NCI-H510A (cell line): ENCODE data around the gene IL27RA.

Experiments
- DNase-seq: peaks from one replicate; lab custom pipeline; 2025; lab: John Stamatoyannopoulos, UW

Gene IL27RA

DNA sequence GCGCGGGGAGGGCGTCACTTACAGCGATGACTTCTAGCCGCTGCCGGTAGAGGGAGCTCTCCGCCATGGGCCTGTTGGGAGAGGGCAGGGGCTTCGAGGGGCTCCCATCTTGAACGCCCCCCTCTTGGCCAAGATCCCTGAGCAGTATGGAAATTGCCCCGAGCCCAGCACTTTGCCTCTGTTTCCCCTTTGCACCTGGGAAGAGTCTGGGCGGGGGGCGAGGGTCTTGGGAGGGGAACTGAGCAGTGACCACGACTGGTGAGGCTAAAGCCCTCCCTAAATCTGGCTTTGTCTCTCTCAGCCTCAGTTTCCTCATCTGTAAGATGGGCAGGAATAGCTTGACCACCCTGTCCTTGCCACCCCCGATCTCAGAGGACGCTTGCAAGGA, 27.5 kb downstream of the IL27RA start:
- no peak for DNase-seq

DNA sequence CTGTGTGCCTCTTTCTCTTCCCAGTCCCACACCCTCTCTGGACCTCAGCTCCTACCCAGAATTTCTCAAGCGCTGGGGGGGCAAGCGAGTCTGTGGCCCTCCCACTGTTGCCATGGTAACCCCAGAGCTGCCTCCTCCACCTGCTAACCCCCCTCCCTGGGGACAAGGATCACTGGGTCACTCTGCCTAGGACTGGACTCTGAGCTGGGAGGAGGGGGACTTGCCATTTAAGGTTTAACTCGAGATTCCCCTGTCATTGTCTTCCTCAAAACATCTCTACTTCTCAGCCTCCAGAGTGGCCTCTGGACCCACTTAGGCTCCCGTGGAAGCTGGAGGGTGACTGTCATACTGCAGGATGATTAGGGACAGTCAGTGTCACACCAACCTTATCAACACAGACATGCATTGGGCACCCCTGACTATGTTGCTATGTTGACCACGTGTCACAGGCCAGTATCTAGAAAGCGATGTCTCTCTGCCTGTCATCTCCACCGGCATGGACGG, 28.1 kb downstream of the IL27RA start:
- DNase-seq = no peak

DNA sequence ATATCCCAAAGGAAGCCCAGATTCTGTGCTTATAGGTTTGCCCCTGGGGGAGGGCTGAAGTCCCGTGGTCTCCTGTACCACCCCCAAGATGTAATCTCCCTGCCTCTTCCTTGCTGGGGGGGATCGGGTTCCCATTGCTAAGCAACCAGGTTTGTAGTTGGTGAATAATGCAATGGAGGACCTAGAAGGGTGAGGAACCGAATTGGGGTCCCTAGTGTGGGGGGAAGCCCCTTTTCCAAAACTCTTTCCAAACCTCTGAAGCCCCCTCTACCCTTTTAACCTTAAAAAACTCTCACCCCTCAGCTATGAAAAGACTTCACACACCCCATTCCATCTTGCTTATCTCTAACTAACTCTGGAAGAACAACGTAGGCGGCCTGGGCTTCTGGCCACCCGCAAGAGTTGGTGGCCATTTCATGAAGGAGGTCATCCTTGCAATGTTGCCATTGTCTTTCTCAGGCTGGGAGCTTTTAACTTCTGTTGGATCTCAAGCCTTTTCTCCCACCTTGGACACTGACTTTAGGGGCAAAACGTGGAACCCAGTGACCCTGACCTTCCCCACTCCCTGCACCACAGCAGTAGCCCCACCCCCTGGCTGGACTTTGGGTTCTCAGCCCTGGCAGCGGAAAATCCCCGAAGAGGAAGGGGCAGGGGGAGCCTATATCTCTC, 29.7 kb downstream of the IL27RA start:
- DNase-seq = no peak

DNA sequence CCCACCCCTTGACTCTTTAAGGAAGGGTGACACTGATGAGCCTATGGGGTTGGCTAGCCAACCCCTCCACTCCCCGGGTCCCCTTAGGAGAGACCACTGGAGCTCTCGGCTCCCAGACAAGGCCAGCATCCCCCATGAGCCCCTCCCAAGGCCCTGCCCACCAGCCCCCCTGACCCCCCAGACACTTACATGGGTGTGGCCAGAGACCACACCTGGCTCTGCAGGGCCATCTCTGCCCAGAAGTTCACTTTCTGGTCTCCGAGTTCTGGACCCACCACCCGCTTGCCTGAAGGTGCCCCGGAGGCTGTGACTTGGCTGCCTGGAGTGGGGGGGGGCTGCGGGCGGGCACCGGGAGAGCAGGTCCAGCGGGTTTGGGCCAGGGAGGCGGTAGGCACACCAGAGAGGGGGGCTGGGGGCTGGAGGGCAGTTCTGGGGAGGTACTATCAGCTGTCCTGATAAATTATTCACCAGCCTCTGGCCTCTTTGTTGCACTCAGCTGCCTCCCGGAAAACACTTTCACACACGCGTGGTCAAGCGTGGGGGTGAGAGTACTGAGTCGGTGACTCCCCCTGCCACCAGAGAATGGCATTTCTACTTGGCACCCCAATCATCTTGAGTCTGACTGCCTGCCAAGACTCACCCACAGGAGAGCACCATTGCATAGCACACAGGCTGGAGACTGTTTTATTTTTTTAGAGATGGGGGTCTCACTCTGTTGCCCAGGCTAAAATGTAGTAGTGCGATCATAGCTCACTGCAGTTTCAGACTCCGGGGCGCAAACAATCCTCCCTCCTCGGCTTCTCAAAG, 30.4 kb downstream of the IL27RA start, which contains the start of gene PALM3:
Gene PALM3 (minus strand): TSS at position 326 of the 807 bp plus-strand sequence. CDS start 96 bp downstream, at position 230.
- no peak for DNase-seq

DNA sequence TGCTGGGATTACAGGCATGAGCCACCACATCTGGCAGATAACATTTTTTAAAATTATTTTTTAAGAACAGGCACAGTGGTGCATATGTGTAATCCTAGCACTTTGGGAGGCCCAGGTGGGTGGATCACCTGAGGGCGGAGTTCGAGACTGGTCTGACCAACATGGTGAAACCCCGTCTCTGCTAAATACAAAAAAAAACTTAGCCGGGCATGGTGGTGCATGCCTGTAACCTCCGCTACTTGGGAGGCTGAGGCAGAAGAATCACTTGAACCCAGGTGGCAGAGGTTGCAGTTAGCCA, 30.9 kb downstream of the IL27RA start:
- DNase-seq = no peak

DNA sequence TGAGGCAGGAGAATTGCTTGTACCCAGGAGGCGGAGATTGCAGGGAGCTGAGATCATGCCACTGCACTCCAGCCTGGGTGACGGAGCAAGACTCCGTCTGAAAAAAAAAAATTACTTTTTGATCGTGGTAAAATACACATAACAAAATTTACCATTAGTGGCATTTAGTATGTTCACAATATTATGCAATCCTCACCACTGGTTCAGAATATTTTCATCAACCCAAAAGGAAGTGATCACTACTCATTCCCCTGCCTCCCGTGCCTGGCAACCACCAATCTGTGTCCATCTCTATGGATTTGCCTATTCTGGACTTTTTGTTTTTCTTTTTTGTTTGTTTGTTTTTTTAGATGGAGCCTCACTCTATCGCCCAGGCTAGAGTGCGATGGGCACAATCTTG, 31.5 kb downstream of the IL27RA start:
- DNase-seq = no peak

DNA sequence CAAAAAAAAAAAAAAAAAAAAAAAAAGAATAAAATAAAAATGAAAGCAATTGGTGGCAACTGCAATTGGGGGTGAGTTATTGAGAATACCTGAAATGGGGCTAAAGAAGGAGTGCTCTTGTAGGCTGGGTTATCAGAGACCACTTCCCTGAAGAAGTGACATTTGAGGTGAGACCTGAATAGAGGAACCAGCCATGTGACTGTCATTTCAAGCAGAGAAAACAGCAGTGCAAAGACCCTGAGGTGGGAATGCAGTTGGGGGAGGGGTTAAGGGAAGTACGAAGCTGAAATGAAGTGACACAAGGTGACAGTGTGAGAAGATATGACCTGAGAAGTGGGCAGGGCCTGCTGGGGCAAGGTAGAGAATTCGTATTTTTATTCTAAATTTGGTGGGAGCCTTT, 34.6 kb downstream of the IL27RA start:
- DNase-seq = no peak

DNA sequence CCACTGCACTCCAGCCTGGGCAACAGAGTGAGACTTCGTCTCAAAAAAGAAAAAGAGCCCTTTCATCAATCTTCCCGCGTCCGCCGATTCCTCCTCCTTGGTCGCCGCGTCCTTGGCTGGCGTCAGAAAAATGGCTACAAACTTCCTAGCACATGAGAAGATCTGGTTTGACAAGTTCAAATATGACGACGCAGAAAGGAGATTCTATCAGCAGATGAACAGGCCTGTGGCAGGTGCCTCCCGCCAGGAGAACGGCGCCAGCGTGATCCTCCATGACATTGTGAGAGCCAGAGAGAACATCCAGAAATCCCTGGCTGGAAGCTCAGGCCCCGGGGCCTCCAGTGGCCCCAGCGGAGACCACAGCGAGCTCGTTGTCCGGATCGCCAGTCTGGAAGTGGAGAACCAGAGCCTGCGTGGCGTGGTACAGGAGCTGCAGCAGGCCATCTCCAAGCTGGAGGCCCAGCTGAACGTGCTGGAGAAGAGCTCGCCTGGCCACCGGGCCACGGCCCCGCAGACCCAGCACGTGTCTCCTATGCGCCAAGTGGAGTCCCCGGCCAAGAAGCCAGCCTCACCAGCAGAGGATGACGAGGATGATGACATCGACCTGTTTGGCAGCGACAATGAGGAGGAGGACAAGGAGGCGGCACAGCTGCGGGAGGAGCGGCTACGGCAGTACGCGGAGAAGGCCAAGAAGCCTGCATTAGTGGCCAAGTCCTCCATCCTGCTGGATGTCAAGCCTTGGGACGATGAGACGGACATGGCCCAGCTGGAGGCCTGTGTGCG, 38.9 kb downstream of the IL27RA start:
- DNase-seq = no peak

DNA sequence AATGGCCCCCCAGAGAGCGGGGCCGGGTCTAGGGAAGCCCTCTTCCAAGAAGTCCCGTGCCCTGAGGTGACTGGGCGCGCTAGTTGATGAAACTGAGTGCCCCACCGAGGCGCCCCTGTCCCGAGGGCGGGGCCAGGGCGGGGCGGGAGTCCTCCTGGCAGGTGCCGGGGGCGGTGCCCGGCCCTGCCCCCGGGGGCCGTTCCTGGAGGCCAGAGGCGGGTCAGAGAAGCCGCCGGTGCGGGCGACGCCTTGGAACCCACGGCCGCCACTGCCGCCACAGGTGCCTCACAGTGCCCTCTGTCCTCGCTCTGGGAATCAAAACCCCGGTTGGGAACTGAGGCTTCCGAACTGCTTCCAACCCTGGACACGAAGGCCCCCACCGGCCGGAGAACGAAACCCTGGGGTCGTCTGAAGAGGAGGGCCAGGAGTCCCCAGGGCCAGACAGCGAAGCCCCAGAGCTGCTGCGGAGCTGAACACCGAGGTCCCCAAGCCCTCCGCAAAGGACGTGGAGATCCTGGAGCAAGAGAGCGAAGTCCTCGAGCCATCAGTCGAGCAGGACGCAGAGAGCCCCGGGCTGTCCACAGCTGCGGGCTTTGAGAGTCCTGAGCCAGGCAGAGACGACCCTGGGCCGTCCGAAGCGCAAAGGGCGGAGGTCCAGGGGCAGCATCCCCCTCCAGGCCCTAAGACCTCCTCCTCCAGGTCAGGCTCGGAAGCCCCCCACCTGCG, 41.1 kb downstream of the IL27RA start, which contains the start of gene MISP3:
Gene MISP3 (plus strand): TSS at position 252 of the 726 bp plus-strand sequence. CDS start 524 bp downstream, outside the sequence.
- DNase-seq = peak; percentile 81

DNA sequence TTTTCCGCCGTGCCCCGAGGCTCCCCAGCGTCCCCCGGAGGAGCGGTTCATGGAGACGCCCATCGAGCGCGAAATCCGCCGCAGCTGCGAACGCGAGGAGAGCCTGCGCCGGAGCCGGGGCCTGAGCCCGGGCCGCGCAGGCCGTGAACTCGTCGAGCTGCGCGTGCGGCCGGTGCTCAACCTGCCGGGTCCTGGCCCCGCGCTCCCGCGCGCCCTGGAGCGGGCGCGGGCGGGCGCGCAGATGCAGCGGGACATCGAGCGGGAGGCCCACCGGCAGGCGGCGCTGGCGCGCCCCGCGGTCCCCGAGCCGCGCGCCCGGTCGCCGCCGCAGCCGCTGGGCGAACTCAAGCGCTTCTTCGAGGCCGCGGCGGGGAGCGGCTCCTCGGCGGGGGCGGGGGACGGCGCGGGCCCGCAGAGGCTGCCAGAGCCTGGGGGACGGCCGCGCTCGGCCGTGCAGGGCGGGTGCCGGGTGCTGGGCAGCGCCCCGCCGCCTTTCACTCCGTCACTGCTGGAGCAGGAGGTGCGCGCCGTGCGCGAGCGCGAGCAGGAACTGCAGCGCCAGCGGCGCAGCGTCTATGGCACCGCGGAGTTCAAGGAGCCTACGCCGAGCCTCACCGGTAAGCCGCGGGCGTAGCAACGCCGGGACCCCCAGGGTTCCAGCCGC, 41.8 kb downstream of the IL27RA start:
- peak; percentile 75 for DNase-seq

DNA sequence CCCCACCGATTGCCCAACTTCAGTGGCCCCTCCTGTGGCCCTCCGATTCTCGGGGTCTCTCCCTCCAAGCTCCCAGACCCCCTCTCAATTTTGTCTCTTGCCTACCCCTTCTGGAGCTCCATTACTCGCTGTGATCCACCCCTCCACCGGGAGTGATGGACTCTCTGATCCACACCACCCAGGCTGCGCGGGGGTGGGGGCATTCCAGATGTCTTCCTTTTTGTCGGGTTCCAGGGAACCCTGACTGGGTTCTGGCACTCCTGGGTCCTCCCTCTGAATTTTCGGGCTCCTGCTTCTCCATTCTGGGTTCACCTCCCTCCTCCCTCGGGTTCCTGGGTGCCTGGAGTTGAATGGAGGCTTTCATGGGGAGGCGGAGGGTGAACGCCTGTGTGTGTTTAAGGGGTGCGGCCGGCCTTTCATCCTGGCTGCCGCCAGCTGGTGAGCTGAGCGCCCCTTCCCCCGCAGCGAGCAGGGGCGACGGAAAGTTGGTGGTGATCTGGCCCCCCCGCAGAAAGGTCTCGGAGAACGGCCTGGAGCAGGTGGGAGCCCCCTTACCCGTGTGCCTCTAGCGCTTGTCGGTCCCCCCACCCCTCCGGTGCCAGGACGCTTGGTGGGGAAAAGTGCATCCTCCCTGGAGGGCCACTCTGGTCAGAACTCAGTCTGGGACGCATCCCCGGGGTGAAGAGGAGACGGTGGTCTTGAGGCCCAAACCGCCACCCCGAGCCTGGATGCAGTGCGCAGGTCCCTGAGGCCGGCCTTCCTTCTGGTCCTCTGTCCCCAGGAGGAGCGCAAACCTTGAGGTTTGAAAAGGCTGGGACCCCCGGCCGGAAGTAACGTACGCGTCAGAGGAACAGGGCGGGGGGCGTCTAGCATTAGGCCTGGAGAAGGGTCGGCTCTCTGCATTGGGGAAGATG, 42.6 kb downstream of the IL27RA start:
- DNase-seq = no peak

DNA sequence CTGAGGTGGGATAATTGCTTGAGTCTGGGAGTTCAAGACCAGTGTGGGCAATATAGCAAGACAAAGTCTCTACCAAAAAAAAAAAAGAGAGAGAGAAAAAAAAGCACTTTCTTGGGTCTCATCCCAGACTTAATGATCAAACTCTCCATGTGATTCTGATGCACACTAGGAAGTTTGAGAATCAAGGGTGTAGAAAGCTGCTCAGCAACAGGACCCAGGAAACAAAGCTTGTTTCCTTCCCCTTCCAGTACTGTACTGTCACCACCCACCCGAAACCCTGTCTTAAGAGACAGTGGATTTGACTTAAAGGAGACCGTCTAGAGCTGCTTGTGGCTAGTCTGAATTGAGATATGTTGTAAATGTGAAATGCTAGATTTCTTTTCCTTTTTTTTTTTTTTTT, 46.8 kb downstream of the IL27RA start:
- DNase-seq = no peak

DNA sequence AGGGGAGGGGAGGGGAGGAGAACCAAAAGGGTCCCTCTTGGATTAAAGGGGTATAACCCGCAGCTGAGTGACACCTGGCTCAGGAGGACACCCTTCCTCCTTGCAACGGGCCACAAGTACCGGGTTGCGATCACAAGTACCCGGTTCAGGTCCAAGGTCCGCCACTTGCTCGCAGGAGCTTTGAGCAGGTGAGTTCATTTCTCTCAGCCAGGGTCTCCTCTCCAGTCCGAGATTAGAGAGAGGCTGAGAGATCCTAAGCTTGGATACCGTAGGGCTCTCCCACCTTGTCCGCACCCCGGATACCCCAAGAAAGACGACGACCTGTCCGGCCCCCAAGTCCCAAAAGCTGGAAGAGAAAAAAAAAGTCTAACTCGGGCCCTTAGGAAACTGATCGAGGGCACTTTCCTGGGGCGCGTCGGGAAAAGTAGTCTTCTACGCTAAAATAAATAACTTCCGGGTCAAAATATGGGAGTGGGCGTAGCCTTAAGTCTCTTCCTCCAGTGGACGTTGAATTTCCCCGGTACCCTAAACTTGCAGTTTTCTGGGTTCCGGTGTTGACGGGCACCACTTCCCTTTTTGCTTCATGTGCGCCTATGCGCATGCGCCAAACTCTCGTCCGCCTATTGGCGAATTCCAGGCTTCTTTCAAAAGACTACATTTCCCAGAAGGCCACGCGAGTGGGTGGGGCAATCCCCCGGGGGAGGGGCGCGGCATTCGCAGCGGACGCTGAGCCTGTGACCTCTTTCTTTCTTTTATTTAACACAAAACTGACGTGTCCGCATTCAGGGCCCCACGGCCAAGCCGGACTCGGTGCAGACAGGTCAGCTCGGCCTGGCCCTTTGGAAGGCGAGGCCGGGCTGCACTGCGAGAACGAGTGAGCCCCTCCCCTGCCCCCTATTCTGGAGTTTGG, 49.6 kb downstream of the IL27RA start:
- DNase-seq = peak; percentile 91

DNA sequence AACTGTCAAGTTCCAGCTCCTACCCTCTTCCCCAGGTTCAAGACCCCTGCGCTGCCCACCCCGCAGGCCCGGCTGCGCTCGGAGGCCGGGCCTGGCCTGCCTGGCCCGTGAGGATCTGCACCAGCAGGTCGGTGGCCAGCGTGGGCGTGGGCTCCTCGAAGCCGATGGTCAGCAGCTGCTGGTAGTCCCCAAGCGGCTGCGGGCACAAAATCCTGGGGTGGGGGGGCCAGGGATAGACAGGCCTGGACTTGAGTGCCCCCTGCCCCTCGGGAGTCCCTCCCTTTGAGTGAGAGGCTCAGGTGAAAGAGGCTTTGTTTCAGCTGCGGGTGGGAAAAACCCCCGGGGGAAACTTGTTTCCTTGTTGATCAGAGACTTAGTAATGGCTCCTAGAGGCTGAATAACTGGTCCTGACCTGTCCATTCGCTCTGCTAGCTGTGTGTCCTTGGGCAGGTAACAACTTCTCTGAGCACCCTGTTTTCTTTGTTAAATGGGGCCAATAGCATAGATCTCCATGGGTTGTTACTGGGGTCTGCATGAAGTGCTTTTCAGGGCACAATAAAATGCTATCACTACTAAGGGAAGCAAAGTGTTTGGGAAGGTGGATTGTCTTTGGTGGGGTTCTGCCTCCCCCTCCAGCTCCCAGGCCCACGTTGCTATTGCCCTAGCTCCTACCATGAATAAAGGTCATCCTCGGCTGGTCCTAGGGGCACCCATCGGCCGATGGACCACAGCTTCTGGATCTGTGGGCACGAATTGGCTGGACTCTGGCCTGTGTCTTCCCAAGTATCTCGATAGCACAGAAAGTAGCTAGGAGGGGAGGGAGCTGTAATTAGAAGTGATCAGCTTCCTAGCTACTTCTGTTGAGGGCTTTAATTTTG, 50.5 kb downstream of the IL27RA start:
- no peak for DNase-seq

DNA sequence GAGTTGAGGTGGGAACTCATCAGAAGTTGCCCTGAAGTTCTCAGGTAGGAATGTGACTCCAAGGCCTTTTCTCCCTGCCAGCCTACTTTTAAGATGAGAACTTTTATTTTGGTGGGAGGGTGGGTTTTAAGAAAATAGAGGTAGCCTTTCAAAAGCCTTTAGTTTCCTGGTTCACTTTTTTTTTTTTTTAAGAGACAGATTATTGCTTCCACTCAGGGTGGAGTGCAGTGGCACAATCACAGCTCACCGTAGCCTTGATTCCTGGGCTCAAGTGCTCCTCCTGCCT, 51.1 kb downstream of the IL27RA start:
- DNase-seq = no peak

DNA sequence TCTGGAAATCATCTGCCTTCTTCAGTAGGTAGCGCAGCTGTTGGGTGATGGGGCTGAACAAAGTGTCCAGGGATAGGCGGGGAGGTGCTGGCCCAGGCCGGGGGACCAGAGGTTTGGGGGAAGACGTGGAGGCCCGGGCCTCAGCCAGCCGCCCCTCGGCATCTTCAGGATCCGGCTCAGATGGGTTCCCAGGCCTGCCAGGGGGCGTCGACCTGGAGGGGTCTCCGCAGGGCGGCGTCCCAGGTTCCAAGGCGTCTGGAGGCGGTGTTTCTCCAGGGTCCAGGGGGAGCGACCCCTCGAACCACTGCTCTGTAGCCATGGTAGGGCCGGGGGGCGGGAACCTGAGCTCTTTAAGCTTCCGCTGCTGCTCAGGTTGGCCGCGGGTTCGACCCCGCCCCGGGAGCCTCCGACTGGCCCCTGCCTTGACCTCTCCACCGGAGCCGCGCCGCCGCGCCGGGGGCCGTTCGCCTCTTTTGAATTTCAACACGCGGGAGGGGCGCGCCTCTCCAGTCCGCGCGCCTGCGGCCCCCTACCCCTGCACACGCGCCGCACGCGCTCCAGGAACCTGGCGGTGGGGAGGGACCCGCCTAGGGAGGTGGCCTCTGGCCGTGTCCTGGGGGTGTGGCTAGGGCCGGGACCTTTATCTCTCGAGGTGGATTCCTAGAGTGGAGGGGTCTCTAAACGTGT, 53.9 kb downstream of the IL27RA start, which contains the start of gene C19orf67:
Gene C19orf67 (minus strand): TSS at position 475 of the 687 bp plus-strand sequence. CDS start 156 bp downstream, at position 319.
- no peak for DNase-seq

DNA sequence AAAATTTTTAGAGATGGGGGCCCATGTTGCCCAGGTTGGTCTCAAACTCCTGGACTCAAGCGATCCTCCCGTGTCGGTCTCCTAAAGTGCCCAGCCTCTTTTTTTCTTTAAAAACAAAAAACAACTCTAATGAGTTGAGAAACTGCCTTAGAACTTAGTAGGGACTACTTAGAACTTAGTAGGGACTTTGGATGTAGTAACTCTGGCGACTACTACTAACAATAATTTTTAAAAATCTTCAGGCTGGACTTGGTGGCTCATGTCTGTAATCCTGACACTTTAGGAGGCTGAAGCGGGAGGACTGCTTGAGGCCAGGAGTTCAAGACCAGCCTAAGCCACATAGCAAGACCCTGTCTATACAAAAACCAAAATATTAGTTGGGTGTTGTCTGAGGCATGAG, 54.5 kb downstream of the IL27RA start:
- no peak for DNase-seq
